Astrocyte of the cerebellum (primary cell): ENCODE measurements around the gene IVNS1ABP.
A peak's percentile ranks its signal among the peaks of the same experiment; 100 is the strongest.

Source experiments
- DNase-seq: peaks from one replicate; pipeline ENCODE4 v3.0.0-alpha.2; 2011; ENCODE audit warnings: low read depth
- H3K4me3 ChIP-seq: 2 replicates; pipeline ENCODE4 v1.5.1; 2011; ENCODE audit warnings: mild to moderate bottlenecking, low read depth, low read length, moderate library complexity
- in situ Hi-C: cut with HindIII; loops from 2 replicates; pipeline ENCODE4 v1.10.0; 2017; ENCODE audit warnings: low sequenced_read_pairs
- TF ChIP-seq, protein P1 (sequence below): IDR thresholded peaks from 2 replicates; pipeline ENCODE4 v1.5.1; 2012; ENCODE audit warnings: low read length, low read depth, moderate library complexity, mild to moderate bottlenecking; ENCODE audit errors: missing control alignments

The IVNS1ABP gene

GRCh38 chr1:185279571-185279970, 37.5 kb downstream of the IVNS1ABP start:
- TF ChIP-seq, protein P1, sequence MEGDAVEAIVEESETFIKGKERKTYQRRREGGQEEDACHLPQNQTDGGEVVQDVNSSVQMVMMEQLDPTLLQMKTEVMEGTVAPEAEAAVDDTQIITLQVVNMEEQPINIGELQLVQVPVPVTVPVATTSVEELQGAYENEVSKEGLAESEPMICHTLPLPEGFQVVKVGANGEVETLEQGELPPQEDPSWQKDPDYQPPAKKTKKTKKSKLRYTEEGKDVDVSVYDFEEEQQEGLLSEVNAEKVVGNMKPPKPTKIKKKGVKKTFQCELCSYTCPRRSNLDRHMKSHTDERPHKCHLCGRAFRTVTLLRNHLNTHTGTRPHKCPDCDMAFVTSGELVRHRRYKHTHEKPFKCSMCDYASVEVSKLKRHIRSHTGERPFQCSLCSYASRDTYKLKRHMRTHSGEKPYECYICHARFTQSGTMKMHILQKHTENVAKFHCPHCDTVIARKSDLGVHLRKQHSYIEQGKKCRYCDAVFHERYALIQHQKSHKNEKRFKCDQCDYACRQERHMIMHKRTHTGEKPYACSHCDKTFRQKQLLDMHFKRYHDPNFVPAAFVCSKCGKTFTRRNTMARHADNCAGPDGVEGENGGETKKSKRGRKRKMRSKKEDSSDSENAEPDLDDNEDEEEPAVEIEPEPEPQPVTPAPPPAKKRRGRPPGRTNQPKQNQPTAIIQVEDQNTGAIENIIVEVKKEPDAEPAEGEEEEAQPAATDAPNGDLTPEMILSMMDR: no peak
- DNase-seq: peak; percentile 19
- no peak overlapping the region for H3K4me3 ChIP-seq
- in situ Hi-C loops: no loop called here

- DNase-seq: no peak
- TF ChIP-seq, protein P1: no peak
Measured at GRCh38 chr1:185271921-185272320, 45.1 kb downstream of the IVNS1ABP start.

DNA sequence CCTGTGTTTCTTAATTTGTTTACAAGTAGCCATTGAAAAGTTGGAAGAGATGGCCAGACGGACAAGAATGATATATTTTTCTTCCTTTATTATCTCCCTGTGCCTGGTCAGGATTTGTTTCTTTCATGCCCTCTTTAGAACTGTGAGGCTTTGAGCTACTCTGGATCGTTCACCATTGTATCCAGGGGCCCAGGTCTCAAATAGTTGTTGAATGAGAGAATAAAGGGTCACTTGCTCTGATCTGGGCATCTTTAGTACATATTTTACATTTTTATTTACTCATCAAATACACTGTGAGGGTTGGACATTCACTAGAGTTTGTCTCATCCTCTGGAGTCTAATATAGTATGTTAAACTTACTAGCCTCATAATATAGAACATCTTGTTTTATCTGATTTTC, 48.7 kb downstream of the IVNS1ABP start:
- H3K4me3 ChIP-seq: no peak overlapping the region
- TF ChIP-seq, protein P1: no peak
- in situ Hi-C loops: no loop called here
- no peak for DNase-seq

More at GRCh38 chr1:185271921-185272320, 45.1 kb downstream of the IVNS1ABP start:
- in situ Hi-C loops: no loop called here
- H3K4me3 ChIP-seq: no peak overlapping the region

DNA sequence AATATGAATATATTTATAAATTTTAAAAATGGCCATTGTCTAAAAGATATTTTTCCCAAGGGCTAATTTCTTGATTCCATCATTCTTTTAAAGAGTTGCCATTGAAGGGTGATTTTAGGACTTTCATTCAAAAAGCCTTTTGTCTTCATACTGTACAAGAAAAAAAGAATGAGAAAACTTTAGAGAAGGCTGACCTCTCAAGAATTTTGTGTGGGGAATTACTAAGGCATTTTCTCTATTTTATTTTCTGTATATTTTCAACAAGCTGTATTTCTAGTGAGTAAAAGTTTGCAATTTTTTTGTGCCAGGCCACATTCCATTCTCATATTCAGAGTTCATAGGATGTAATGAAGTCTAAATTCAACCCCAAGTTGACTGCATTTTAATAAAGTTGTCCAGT, 49.3 kb downstream of the IVNS1ABP start:
- no peak overlapping the region for H3K4me3 ChIP-seq
- TF ChIP-seq, protein P1: no peak
- no peak for DNase-seq
- in situ Hi-C loops: no loop called here

- in situ Hi-C loops: no loop called here
- DNase-seq: no peak
- no peak overlapping the region for H3K4me3 ChIP-seq
- TF ChIP-seq, protein P1: no peak
Measured at GRCh38 chr1:185267301-185267700, 49.7 kb downstream of the IVNS1ABP start.

- no peak overlapping the region for H3K4me3 ChIP-seq
- DNase-seq: no peak
- in situ Hi-C loops: no loop called here
- TF ChIP-seq, protein P1: no peak
Measured at GRCh38 chr1:185265314-185265713, 51.7 kb downstream of the IVNS1ABP start.

DNA sequence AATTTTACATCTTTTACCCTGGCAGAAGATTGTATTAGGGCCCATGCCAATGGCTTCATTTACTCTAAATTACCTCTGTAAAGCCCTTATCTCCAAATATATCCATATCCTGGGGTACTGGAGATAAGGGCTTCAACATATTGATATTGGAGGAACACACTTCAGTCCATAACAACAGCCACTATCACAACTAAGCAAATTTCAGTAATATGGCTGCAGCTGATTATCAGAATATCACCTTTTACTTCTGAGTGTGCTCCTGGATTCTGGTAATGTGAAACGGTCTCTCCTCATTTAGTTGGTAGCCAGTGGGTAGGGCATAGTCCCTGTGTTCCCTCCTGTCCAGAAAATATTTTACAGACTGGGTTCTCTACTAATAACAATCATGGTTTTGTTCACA, 53.3 kb downstream of the IVNS1ABP start:
- no peak overlapping the region for H3K4me3 ChIP-seq
- TF ChIP-seq, protein P1: no peak
- DNase-seq: no peak
- in situ Hi-C loops: no loop called here
